Mammary epithelial cell (primary cell): Measurements from ENCODE around the gene LUZP2.

Source experiments
- CTCF ChIP-seq, 2 donors: IDR thresholded peaks in 1 of 2; conservative IDR thresholded peaks in 1 of 2; 2 replicates each; pipeline ENCODE4 v1.5.1; 2011 to 2012; ENCODE audit warnings: inconsistent platforms in 2 of 2, low read length in 2 of 2, mild to moderate bottlenecking in 2 of 2, control low read depth in 1 of 2, low read depth in 1 of 2; ENCODE audit not compliant: insufficient read depth in 1 of 2; ENCODE audit errors: extremely low read depth in 1 of 2
- EZH2 ChIP-seq: IDR thresholded peaks from 2 replicates; pipeline ENCODE4 v1.6.1; 2012; ENCODE audit warnings: low read length, inconsistent platforms, borderline replicate concordance

GRCh38 chr11:25057861-25058260 is 561.0 kb downstream of the LUZP2 start:
- TF ChIP-seq CTCF (conservative IDR thresholded peaks at IDR 0.05 in 1 of 2, IDR thresholded peaks at IDR 0.05 in 1 of 2; ENCODE audit: extremely low read depth in 1 of 2, insufficient read depth in 1 of 2, low read depth in 1 of 2, low read length in 2 of 2) (no peak), EZH2 (no peak)
